Measurements from ENCODE around the gene ADGRG1.

The ADGRG1 gene

GRCh38 chr16:57638381-57638780, 10.0 kb downstream of the ADGRG1 start:
- Histone ChIP-seq H3K4me3 (ENCODE audit: low read length) (no peak overlapping the region), H3K36me3 (ENCODE audit: insufficient read depth, low read length) (no peaks in the 10 kb centered on the region), H3K27me3 (ENCODE audit: insufficient read depth, low read length) (no peaks in the 10 kb centered on the region), H2AFZ (ENCODE audit: low read depth, low read length) (no peak overlapping the region), H3K9me3 (ENCODE audit: low read length) (no peaks in the 10 kb centered on the region), H3K4me1 (ENCODE audit: insufficient read depth, low read length) (peaks cover 51% of the 10 kb centered on the region)

DNA sequence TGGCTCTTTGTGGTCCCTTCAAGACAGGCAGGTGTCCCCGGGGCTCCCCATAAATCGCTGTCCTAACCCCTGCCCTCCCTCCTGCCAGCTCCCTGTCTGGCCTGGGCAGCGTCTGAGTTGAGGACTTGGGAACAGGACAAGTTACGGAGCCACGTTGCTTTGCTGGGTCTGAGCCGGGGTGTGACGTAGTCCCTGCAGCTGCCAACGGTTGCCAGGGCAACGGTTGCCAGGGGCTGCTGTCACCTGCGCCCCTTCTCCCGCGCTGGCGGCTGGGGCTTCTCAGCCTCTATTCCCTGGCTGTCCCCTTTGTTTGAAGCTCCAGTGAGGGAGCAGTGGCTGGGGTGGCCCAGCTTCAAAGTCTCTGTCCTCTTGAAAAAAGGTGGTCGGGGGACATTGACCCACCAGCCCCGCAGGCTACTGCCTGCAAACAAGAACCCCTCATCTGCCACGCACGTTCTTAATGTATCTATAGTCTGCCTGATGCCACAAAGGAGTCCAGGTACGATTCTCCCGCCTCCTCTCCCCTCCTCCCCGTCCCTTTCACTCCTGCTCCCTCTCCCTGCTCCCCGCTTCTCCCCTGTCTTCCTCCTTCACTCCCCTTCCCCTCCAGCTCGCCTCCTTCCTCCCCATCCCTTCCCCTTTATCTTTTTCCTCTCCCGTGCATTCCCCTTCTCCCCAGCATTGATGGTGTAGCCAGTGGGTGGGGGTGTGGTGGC, 10.9 kb downstream of the ADGRG1 start:
- H3K9me3 ChIP-seq (ENCODE audit: low read length): no peaks in the 10 kb centered on the region
- H3K36me3 ChIP-seq (ENCODE audit: insufficient read depth, low read length): peaks cover 4% of the 10 kb centered on the region
- peak overlapping the region; percentile 49 for H3K4me3 ChIP-seq (ENCODE audit: low read length)
- H3K27me3 ChIP-seq (ENCODE audit: insufficient read depth, low read length): no peaks in the 10 kb centered on the region
- H2AFZ ChIP-seq (ENCODE audit: low read depth, low read length): peak overlapping the region; percentile 7
- peaks cover 51% of the 10 kb centered on the region for H3K4me1 ChIP-seq (ENCODE audit: insufficient read depth, low read length)

- Histone ChIP-seq H3K36me3 (ENCODE audit: insufficient read depth, low read length) (peaks cover 8% of the 10 kb centered on the region), H3K4me1 (ENCODE audit: insufficient read depth, low read length) (peaks cover 51% of the 10 kb centered on the region), H2AFZ (ENCODE audit: low read depth, low read length) (no peak overlapping the region), H3K27me3 (ENCODE audit: insufficient read depth, low read length) (no peaks in the 10 kb centered on the region), H3K9me3 (ENCODE audit: low read length) (no peaks in the 10 kb centered on the region), H3K4me3 (ENCODE audit: low read length) (peak overlapping the region; percentile 49)
These were observed 11.8 kb downstream of the ADGRG1 start for GRCh38 chr16:57640185-57640584.

DNA sequence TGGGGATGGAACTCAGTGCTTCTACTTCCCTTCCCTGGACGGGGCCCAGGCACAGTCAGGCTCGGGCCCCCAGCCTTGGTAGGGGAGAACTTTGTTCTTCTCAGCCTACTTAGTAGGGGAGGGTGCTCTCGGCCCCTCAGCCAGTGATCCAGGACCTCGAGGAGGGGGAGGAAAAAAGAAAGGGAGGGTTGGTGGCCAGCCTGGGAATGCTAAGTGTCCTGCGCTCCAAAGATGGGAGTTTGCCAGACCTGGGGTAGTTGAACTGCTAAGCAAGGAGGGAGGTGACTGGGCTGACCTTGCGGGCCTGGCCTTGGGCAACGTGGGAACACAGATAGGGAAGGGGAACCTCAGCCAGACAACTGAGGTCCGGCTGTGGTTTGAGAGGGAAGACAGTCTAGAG, 12.2 kb downstream of the ADGRG1 start:
- Histone ChIP-seq H3K4me3 (ENCODE audit: low read length) (peak overlapping the region; percentile 49), H3K27me3 (ENCODE audit: insufficient read depth, low read length) (no peaks in the 10 kb centered on the region), H3K9me3 (ENCODE audit: low read length) (no peaks in the 10 kb centered on the region), H2AFZ (ENCODE audit: low read depth, low read length) (no peak overlapping the region), H3K36me3 (ENCODE audit: insufficient read depth, low read length) (peaks cover 8% of the 10 kb centered on the region), H3K4me1 (ENCODE audit: insufficient read depth, low read length) (peaks cover 53% of the 10 kb centered on the region)

GRCh38 chr16:57642160-57643135, 14.0 kb downstream of the ADGRG1 start:
- no peaks in the 10 kb centered on the region for H3K9me3 ChIP-seq (ENCODE audit: low read length)
- H3K4me3 ChIP-seq (ENCODE audit: low read length): no peak overlapping the region
- H2AFZ ChIP-seq (ENCODE audit: low read depth, low read length): no peak overlapping the region
- H3K4me1 ChIP-seq (ENCODE audit: insufficient read depth, low read length): peaks cover 40% of the 10 kb centered on the region
- no peaks in the 10 kb centered on the region for H3K27me3 ChIP-seq (ENCODE audit: insufficient read depth, low read length)
- peaks cover 8% of the 10 kb centered on the region for H3K36me3 ChIP-seq (ENCODE audit: insufficient read depth, low read length)

DNA sequence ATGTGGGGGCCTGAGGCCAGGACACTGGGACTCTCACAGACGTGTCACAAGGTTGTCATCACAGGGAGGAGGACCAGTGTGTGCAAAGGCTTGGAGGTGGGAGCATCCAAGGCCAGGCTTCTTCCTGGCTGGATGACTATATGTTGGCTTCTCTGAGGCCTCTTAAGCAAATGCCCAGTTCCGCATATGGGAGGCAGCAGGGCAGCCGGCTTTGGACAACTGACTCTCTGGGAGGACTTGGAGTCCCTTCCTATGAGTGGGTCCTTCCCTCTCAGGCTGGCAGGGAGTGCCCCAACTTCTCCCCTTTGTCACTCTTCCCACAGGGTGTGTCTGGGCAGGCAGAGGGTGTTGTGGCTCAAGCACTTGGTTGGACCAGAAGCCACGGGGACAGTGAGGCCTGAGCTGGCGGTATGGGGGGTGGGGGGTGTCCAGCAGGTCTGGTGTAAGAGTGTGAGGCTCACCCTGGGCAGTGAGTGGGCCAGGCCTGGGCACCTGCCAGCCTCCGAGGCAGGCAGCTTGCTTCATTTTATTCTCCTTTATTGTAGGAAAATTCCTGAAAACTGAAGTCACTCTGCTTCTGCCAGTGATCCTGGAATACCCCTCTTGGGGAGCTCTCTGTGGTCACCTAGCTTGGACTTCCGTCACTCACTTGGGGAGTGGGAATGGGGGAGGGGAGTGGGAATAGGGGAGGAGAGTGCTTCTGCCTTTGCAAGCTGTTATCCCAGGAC, 14.9 kb downstream of the ADGRG1 start:
- Histone ChIP-seq H3K27me3 (ENCODE audit: insufficient read depth, low read length) (no peaks in the 10 kb centered on the region), H2AFZ (ENCODE audit: low read depth, low read length) (no peak overlapping the region), H3K4me1 (ENCODE audit: insufficient read depth, low read length) (peaks cover 31% of the 10 kb centered on the region), H3K36me3 (ENCODE audit: insufficient read depth, low read length) (peaks cover 10% of the 10 kb centered on the region), H3K4me3 (ENCODE audit: low read length) (no peak overlapping the region), H3K9me3 (ENCODE audit: low read length) (no peaks in the 10 kb centered on the region)

GRCh38 chr16:57643910-57644309, 15.5 kb downstream of the ADGRG1 start:
- H2AFZ ChIP-seq (ENCODE audit: low read depth, low read length): no peak overlapping the region
- no peaks in the 10 kb centered on the region for H3K27me3 ChIP-seq (ENCODE audit: insufficient read depth, low read length)
- peaks cover 10% of the 10 kb centered on the region for H3K36me3 ChIP-seq (ENCODE audit: insufficient read depth, low read length)
- H3K4me3 ChIP-seq (ENCODE audit: low read length): no peak overlapping the region
- peaks cover 27% of the 10 kb centered on the region for H3K4me1 ChIP-seq (ENCODE audit: insufficient read depth, low read length)
- H3K9me3 ChIP-seq (ENCODE audit: low read length): no peaks in the 10 kb centered on the region

- H3K36me3 ChIP-seq (ENCODE audit: insufficient read depth, low read length): peaks cover 10% of the 10 kb centered on the region
- H2AFZ ChIP-seq (ENCODE audit: low read depth, low read length): no peak overlapping the region
- H3K4me3 ChIP-seq (ENCODE audit: low read length): no peak overlapping the region
- H3K27me3 ChIP-seq (ENCODE audit: insufficient read depth, low read length): no peaks in the 10 kb centered on the region
- no peaks in the 10 kb centered on the region for H3K9me3 ChIP-seq (ENCODE audit: low read length)
- H3K4me1 ChIP-seq (ENCODE audit: insufficient read depth, low read length): peaks cover 23% of the 10 kb centered on the region
These were observed 16.1 kb downstream of the ADGRG1 start for GRCh38 chr16:57644383-57645014.

- Histone ChIP-seq H3K36me3 (ENCODE audit: insufficient read depth, low read length) (peaks cover 13% of the 10 kb centered on the region), H3K27me3 (ENCODE audit: insufficient read depth, low read length) (no peaks in the 10 kb centered on the region), H3K4me3 (ENCODE audit: low read length) (no peak overlapping the region), H2AFZ (ENCODE audit: low read depth, low read length) (no peak overlapping the region), H3K4me1 (ENCODE audit: insufficient read depth, low read length) (peaks cover 16% of the 10 kb centered on the region), H3K9me3 (ENCODE audit: low read length) (no peaks in the 10 kb centered on the region)
These were observed 16.7 kb downstream of the ADGRG1 start for GRCh38 chr16:57645169-57645568.

DNA sequence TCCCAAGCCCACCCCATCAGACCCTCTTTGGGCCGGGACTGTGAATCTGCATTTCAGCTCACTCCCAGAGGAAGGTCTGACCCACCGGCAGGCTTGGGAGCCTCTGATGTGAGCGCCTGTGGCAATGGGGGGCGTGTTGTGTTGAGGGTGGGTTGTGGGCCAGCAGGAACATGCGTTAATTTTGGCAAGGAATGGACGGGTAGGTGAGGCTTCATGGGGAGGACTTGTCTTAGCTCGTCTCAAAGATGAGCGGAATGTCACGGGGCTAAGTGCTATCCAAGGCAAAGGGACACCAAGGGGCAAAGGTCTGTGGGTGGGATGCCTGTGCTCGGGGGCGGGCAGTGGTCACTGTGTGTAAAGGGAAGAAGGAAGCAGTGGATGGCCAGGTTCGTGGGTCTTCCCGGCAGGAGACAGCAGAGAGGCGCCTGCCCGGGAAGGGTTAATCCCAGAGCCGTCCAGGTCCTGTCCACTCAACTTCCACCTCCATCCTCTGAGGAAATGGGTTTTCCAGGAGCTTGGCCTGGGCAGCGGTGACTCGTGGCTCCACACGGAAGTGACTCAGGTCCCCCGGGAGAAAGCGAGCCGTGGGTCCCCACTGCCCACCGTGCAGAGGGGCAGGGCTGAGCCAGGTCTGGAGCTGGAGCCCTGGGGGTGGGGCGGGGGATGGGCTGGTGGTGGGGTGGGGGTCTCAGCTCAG, 17.4 kb downstream of the ADGRG1 start:
- H3K36me3 ChIP-seq (ENCODE audit: insufficient read depth, low read length): peaks cover 17% of the 10 kb centered on the region
- peaks cover 9% of the 10 kb centered on the region for H3K4me1 ChIP-seq (ENCODE audit: insufficient read depth, low read length)
- no peaks in the 10 kb centered on the region for H3K9me3 ChIP-seq (ENCODE audit: low read length)
- no peaks in the 10 kb centered on the region for H3K27me3 ChIP-seq (ENCODE audit: insufficient read depth, low read length)
- H2AFZ ChIP-seq (ENCODE audit: low read depth, low read length): no peak overlapping the region
- no peak overlapping the region for H3K4me3 ChIP-seq (ENCODE audit: low read length)

DNA sequence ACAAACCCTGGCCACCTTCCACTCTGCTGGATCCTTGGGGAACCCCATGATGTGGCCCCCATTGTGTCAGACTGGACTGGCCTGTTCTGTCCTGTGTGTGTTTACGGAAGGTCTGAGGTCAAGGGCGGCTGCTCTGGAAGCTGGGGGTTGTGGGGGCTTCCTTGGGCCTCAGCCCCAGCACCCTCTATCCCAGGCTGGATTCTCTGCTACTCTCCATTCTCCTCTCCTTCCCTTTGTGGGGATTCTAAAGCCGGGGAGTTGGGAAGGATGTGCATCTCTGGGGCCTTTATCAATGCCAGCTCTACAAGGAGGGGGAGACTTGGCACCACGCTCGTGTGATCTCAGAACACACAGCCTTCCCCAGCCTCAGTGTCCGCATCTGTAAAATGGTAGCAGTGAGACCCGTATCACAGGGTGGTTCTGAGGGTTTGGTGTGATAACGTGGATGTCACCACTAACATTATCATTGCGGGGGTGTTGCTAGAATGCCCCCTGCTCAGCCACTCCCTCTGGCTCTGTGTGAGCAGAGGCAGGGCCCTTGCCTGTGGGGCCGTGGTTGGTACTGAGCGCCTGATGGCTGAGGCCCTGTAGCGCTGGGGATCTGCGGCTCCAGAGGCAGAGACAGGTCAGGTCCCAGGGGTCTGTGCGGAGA, 18.1 kb downstream of the ADGRG1 start:
- Histone ChIP-seq H3K27me3 (ENCODE audit: insufficient read depth, low read length) (no peaks in the 10 kb centered on the region), H3K36me3 (ENCODE audit: insufficient read depth, low read length) (peaks cover 22% of the 10 kb centered on the region), H3K4me1 (ENCODE audit: insufficient read depth, low read length) (peaks cover 6% of the 10 kb centered on the region), H3K4me3 (ENCODE audit: low read length) (no peak overlapping the region), H3K9me3 (ENCODE audit: low read length) (no peaks in the 10 kb centered on the region), H2AFZ (ENCODE audit: low read depth, low read length) (no peak overlapping the region)

Measured in neuron (in vitro differentiated cells).